Measurements from ENCODE around the gene CAV2. TPM values are rescaled to one million over a fixed set of nuclear protein-coding genes. Genes with fewer than 3 reads are reported as not detected.
A peak's percentile ranks its signal among the peaks of the same experiment; 100 is the strongest.
"Not testable (repeated sequence)": the region's sequence is repeated elsewhere in the genome, so short reads cannot be mapped to it uniquely, and the experiment has no call there.

Gene CAV2
- total and polyA plus RNA-seq, 5 donors from 2014 or later, result not detected

DNA sequence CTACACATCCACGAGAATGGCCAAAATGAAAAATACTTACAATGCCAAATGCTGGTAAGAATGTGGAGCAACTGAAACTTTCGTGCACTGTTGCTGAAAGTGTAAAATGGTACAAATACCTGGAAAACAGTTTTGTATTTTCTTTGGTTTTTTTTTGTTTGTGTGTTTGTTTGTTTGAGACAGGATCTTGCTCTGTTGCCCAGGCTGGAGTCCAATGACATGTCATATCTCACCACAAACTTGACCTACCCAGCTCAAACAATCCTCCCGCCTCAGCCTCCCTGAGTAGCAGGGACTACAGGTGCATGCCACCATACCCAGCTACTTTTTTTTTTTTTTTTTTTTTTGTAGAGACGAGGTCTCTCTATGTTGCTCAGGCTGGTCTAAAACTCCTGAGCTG, 35.6 kb upstream of the CAV2 start:
- Histone ChIP-seq H3K36me3 (ENCODE audit: control insufficient read depth, insufficient read depth, low read length) (no peaks in the 10 kb centered on the region), H3K27me3 (ENCODE audit: control insufficient read depth, insufficient read depth, low read length) (no peaks in the 10 kb centered on the region), H3K4me3 (ENCODE audit: low read depth, low read length) (no peak overlapping the region), H3K4me1 (ENCODE audit: control insufficient read depth, insufficient read depth, low read length, poor library complexity, severe bottlenecking) (no peaks in the 10 kb centered on the region), H3K27ac (ENCODE audit: insufficient read depth, low read length, poor library complexity, severe bottlenecking) (no peak overlapping the region), H3K9me3 (ENCODE audit: control insufficient read depth in 2 of 2, low read length in 2 of 2) (no peaks in the 10 kb centered on the region)
- Mint-ChIP-seq H3K27ac (peak overlapping the region in 1 of 3 donors; percentile 22), H3K36me3 (no peaks in the 10 kb centered on the region), H3K27me3 (peaks cover 5% of the 10 kb centered on the region), H3K4me1 (no peaks in the 10 kb centered on the region), H3K4me3 (no peak overlapping the region), H3K9me3 (peaks cover 0 to 2% (median 0%) of the 10 kb centered on the region in 7 donors)
- DNase-seq, result no peak
- ATAC-seq (ENCODE audit: low read depth in 2 of 2), result no peak

DNA sequence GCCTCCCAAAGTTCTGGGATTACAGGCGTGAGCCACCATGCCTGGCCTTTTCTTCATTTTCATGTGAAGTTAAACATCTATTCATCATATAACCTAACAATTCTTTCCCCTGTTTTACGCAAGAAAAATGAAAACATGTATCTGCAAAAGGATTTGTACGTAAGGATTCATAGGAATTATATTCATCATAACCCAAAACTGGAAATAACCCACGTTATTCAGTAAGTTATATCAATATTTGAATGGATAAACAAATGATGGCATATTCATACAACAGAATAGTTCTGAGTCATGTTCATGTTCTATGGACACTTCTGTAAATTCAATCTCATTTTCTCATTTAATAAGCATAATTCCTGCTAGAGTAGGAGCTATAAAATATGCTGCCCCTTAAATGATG, 35.2 kb upstream of the CAV2 start:
- ATAC-seq (ENCODE audit: low read depth in 2 of 2), result no peak
- H3K4me1 ChIP-seq (ENCODE audit: control insufficient read depth, insufficient read depth, low read length, poor library complexity, severe bottlenecking), result no peaks in the 10 kb centered on the region
- Mint-ChIP-seq H3K9me3 (peaks cover 0 to 2% (median 0%) of the 10 kb centered on the region in 7 donors), H3K36me3 (no peaks in the 10 kb centered on the region), H3K4me3 (no peak overlapping the region), H3K27ac (peak overlapping the region in 1 of 3 donors; percentile 22), H3K4me1 (no peaks in the 10 kb centered on the region), H3K27me3 (peaks cover 5% of the 10 kb centered on the region)
- H3K36me3 ChIP-seq (ENCODE audit: control insufficient read depth, insufficient read depth, low read length), result no peaks in the 10 kb centered on the region
- no peak overlapping the region for H3K4me3 ChIP-seq (ENCODE audit: low read depth, low read length)
- DNase-seq, result no peak
- no peaks in the 10 kb centered on the region for H3K9me3 ChIP-seq (ENCODE audit: control insufficient read depth in 2 of 2, low read length in 2 of 2)
- H3K27me3 ChIP-seq (ENCODE audit: control insufficient read depth, insufficient read depth, low read length), result no peaks in the 10 kb centered on the region
- no peak overlapping the region for H3K27ac ChIP-seq (ENCODE audit: insufficient read depth, low read length, poor library complexity, severe bottlenecking)

- H3K9me3 Mint-ChIP-seq, result peaks cover 0 to 2% (median 0%) of the 10 kb centered on the region in 7 donors
- ATAC-seq (ENCODE audit: low read depth in 2 of 2) (no peak), DNase-seq (no peak)
- H3K4me3 ChIP-seq (ENCODE audit: low read depth, low read length), result no peak overlapping the region
- H3K27me3 Mint-ChIP-seq, result peaks cover 5% of the 10 kb centered on the region
- no peaks in the 10 kb centered on the region for H3K36me3 ChIP-seq (ENCODE audit: control insufficient read depth, insufficient read depth, low read length)
- no peaks in the 10 kb centered on the region for H3K4me1 ChIP-seq (ENCODE audit: control insufficient read depth, insufficient read depth, low read length, poor library complexity, severe bottlenecking)
- H3K27ac ChIP-seq (ENCODE audit: insufficient read depth, low read length, poor library complexity, severe bottlenecking), result no peak overlapping the region
- H3K4me3 Mint-ChIP-seq, result no peak overlapping the region
- H3K27me3 ChIP-seq (ENCODE audit: control insufficient read depth, insufficient read depth, low read length), result no peaks in the 10 kb centered on the region
- H3K36me3 Mint-ChIP-seq, result no peaks in the 10 kb centered on the region
- H3K9me3 ChIP-seq (ENCODE audit: control insufficient read depth in 2 of 2, low read length in 2 of 2), result no peaks in the 10 kb centered on the region
- H3K27ac Mint-ChIP-seq, result no peak overlapping the region
- no peaks in the 10 kb centered on the region for H3K4me1 Mint-ChIP-seq
These were observed 34.4 kb upstream of the CAV2 start for GRCh38 chr7:116465125-116465524.

GRCh38 chr7:116468534-116468933, 31.0 kb upstream of the CAV2 start:
- H3K4me3 ChIP-seq (ENCODE audit: low read depth, low read length), result no peak overlapping the region
- no peaks in the 10 kb centered on the region for H3K9me3 ChIP-seq (ENCODE audit: control insufficient read depth in 2 of 2, low read length in 2 of 2)
- H3K4me1 ChIP-seq (ENCODE audit: control insufficient read depth, insufficient read depth, low read length, poor library complexity, severe bottlenecking), result no peaks in the 10 kb centered on the region
- ATAC-seq (ENCODE audit: low read depth in 2 of 2), result no peak
- no peaks in the 10 kb centered on the region for H3K27me3 ChIP-seq (ENCODE audit: control insufficient read depth, insufficient read depth, low read length)
- DNase-seq, result no peak
- no peaks in the 10 kb centered on the region for H3K4me1 Mint-ChIP-seq
- H3K27ac Mint-ChIP-seq, result no peak overlapping the region
- no peaks in the 10 kb centered on the region for H3K36me3 Mint-ChIP-seq
- H3K36me3 ChIP-seq (ENCODE audit: control insufficient read depth, insufficient read depth, low read length), result no peaks in the 10 kb centered on the region
- no peak overlapping the region for H3K27ac ChIP-seq (ENCODE audit: insufficient read depth, low read length, poor library complexity, severe bottlenecking)
- H3K4me3 Mint-ChIP-seq, result no peak overlapping the region
- H3K9me3 Mint-ChIP-seq, result no peaks in the 10 kb centered on the region
- H3K27me3 Mint-ChIP-seq, result peaks cover 6% of the 10 kb centered on the region

GRCh38 chr7:116477625-116478024, 21.9 kb upstream of the CAV2 start:
- Histone ChIP-seq H3K4me3 (ENCODE audit: low read depth, low read length) (no peak overlapping the region), H3K27ac (ENCODE audit: insufficient read depth, low read length, poor library complexity, severe bottlenecking) (no peak overlapping the region), H3K9me3 (ENCODE audit: control insufficient read depth in 2 of 2, low read length in 2 of 2) (no peaks in the 10 kb centered on the region), H3K27me3 (ENCODE audit: control insufficient read depth, insufficient read depth, low read length) (no peaks in the 10 kb centered on the region), H3K36me3 (ENCODE audit: control insufficient read depth, insufficient read depth, low read length) (no peaks in the 10 kb centered on the region), H3K4me1 (ENCODE audit: control insufficient read depth, insufficient read depth, low read length, poor library complexity, severe bottlenecking) (no peaks in the 10 kb centered on the region)
- H3K27me3 Mint-ChIP-seq, result peaks cover 5% of the 10 kb centered on the region
- DNase-seq (no peak), ATAC-seq (ENCODE audit: low read depth in 2 of 2) (no peak)
- no peaks in the 10 kb centered on the region for H3K36me3 Mint-ChIP-seq
- no peak overlapping the region for H3K4me3 Mint-ChIP-seq
- peaks cover 0 to 11% (median 3%) of the 10 kb centered on the region in 7 donors for H3K9me3 Mint-ChIP-seq
- H3K27ac Mint-ChIP-seq, result no peak overlapping the region
- H3K4me1 Mint-ChIP-seq, result peaks cover 0 to 4% (median 0%) of the 10 kb centered on the region in 4 donors

DNA sequence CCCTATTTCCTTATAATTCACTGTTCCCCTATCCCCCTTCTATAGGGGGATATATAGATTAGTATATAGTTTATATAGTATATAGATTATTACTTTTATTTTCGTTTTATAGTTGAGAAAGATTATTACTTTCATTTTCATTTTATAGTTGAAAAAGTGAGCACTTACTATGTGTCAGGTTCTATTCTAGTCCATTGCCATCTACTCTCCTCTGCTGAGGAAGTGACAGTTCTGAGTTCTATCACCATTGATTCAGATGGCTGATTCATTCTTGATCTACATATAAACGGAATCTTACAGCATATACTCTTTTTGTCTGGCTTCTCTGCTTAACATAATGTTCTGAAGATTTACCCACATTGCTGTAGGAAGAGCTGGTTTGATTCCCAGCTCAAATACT, 20.7 kb upstream of the CAV2 start:
- ATAC-seq (ENCODE audit: low read depth in 2 of 2) (no peak), DNase-seq (no peak)
- H3K4me1 Mint-ChIP-seq, result peaks cover 0 to 4% (median 0%) of the 10 kb centered on the region in 4 donors
- Histone ChIP-seq H3K27ac (ENCODE audit: insufficient read depth, low read length, poor library complexity, severe bottlenecking) (no peak overlapping the region), H3K9me3 (ENCODE audit: control insufficient read depth in 2 of 2, low read length in 2 of 2) (no peaks in the 10 kb centered on the region), H3K4me3 (ENCODE audit: low read depth, low read length) (no peak overlapping the region), H3K36me3 (ENCODE audit: control insufficient read depth, insufficient read depth, low read length) (no peaks in the 10 kb centered on the region), H3K27me3 (ENCODE audit: control insufficient read depth, insufficient read depth, low read length) (no peaks in the 10 kb centered on the region), H3K4me1 (ENCODE audit: control insufficient read depth, insufficient read depth, low read length, poor library complexity, severe bottlenecking) (no peaks in the 10 kb centered on the region)
- peaks cover 0 to 11% (median 3%) of the 10 kb centered on the region in 7 donors for H3K9me3 Mint-ChIP-seq
- no peak overlapping the region for H3K4me3 Mint-ChIP-seq
- no peaks in the 10 kb centered on the region for H3K36me3 Mint-ChIP-seq
- H3K27me3 Mint-ChIP-seq, result peaks cover 1% of the 10 kb centered on the region
- no peak overlapping the region for H3K27ac Mint-ChIP-seq

GRCh38 chr7:116483271-116483942, 16.1 kb upstream of the CAV2 start:
- Mint-ChIP-seq H3K4me1 (peaks cover 0 to 4% (median 0%) of the 10 kb centered on the region in 4 donors), H3K4me3 (no peak overlapping the region), H3K27ac (no peak overlapping the region), H3K27me3 (peaks cover 7% of the 10 kb centered on the region), H3K36me3 (no peaks in the 10 kb centered on the region), H3K9me3 (peaks cover 0 to 6% (median 0%) of the 10 kb centered on the region in 7 donors)
- H3K27ac ChIP-seq (ENCODE audit: insufficient read depth, low read length, poor library complexity, severe bottlenecking), result no peak overlapping the region
- no peaks in the 10 kb centered on the region for H3K36me3 ChIP-seq (ENCODE audit: control insufficient read depth, insufficient read depth, low read length)
- DNase-seq, result no peak
- H3K4me3 ChIP-seq (ENCODE audit: low read depth, low read length), result no peak overlapping the region
- no peaks in the 10 kb centered on the region for H3K4me1 ChIP-seq (ENCODE audit: control insufficient read depth, insufficient read depth, low read length, poor library complexity, severe bottlenecking)
- peaks cover 2% of the 10 kb centered on the region for H3K27me3 ChIP-seq (ENCODE audit: control insufficient read depth, insufficient read depth, low read length)
- no peaks in the 10 kb centered on the region for H3K9me3 ChIP-seq (ENCODE audit: control insufficient read depth in 2 of 2, low read length in 2 of 2)
- no peak for ATAC-seq (ENCODE audit: low read depth in 2 of 2)

- not testable (repeated sequence) for H3K27ac ChIP-seq (ENCODE audit: insufficient read depth, low read length, poor library complexity, severe bottlenecking); DNase-seq; H3K27ac Mint-ChIP-seq; H3K4me3 Mint-ChIP-seq; H3K9me3 ChIP-seq (ENCODE audit: control insufficient read depth in 2 of 2, low read length in 2 of 2); H3K9me3 Mint-ChIP-seq; H3K4me3 ChIP-seq (ENCODE audit: low read depth, low read length); H3K4me1 Mint-ChIP-seq; ATAC-seq (ENCODE audit: low read depth in 2 of 2); H3K4me1 ChIP-seq (ENCODE audit: control insufficient read depth, insufficient read depth, low read length, poor library complexity, severe bottlenecking); H3K36me3 Mint-ChIP-seq; H3K27me3 ChIP-seq (ENCODE audit: control insufficient read depth, insufficient read depth, low read length); H3K36me3 ChIP-seq (ENCODE audit: control insufficient read depth, insufficient read depth, low read length); H3K27me3 Mint-ChIP-seq
These were observed 15.1 kb upstream of the CAV2 start for GRCh38 chr7:116484389-116484788.

All from CD4-positive, CD25-positive, alpha-beta regulatory T cell (primary cell).